ENCODE measurements around the gene ROPN1L. TPM values are rescaled to one million over a fixed set of nuclear protein-coding genes. Genes with fewer than 3 reads are reported as not detected.
A peak's percentile ranks its signal among the peaks of the same experiment; 100 is the strongest.

Gene ROPN1L
- total RNA-seq, 1 donor from 2014 or later, result not detected

GRCh38 chr5:10451137-10451824 lies 9.6 kb downstream of the ROPN1L start:
- H3F3A ChIP-seq (ENCODE audit: low read depth), result peaks cover 13% of the 10 kb centered on the region
- no peaks in the 10 kb centered on the region for H4K20me1 ChIP-seq (ENCODE audit: low read depth)
- peaks cover 25% of the 10 kb centered on the region for H3K4me1 Mint-ChIP-seq
- H3K4me1 ChIP-seq, result peaks cover 17% of the 10 kb centered on the region
- no peaks in the 10 kb centered on the region for H3K36me3 Mint-ChIP-seq
- no peaks in the 10 kb centered on the region for H3K9me3 ChIP-seq (ENCODE audit: low read depth)
- no peak overlapping the region for H3K4me2 ChIP-seq
- H3K27ac Mint-ChIP-seq, result no peak overlapping the region
- H3K9me3 Mint-ChIP-seq, result no peaks in the 10 kb centered on the region
- H3K79me2 ChIP-seq (ENCODE audit: low read depth), result no peaks in the 10 kb centered on the region
- H3K9ac ChIP-seq, result no peak overlapping the region
- peaks cover 6% of the 10 kb centered on the region for H3K27me3 Mint-ChIP-seq (ENCODE audit: insufficient read depth, low read depth)
- no peak overlapping the region for H3K27ac ChIP-seq
- DNase-seq (ENCODE audit: low spot score), result no peak
- no peak overlapping the region for H3K4me3 ChIP-seq
- H3K4me3 Mint-ChIP-seq, result no peak overlapping the region
- H2AFZ ChIP-seq (replicated peaks), result no peak overlapping the region
- TF ChIP-seq EZH2phosphoT487 (IDR thresholded peaks at IDR 0.05) (no peak), CTCF (IDR thresholded peaks at IDR 0.05) (no peak), EZH2 (IDR thresholded peaks at IDR 0.05) (no peak)
- H3K36me3 ChIP-seq, result no peaks in the 10 kb centered on the region
- H3K27me3 ChIP-seq, result no peaks in the 10 kb centered on the region

GRCh38 chr5:10452768-10453331 lies 11.2 kb downstream of the ROPN1L start:
- Histone ChIP-seq H4K20me1 (ENCODE audit: low read depth) (no peaks in the 10 kb centered on the region), H3K36me3 (no peaks in the 10 kb centered on the region), H3F3A (ENCODE audit: low read depth) (peaks cover 13% of the 10 kb centered on the region), H3K4me3 (no peak overlapping the region), H2AFZ (replicated peaks) (no peak overlapping the region), H3K9ac (no peak overlapping the region), H3K79me2 (ENCODE audit: low read depth) (no peaks in the 10 kb centered on the region), H3K4me1 (peaks cover 17% of the 10 kb centered on the region), H3K27ac (no peak overlapping the region), H3K27me3 (no peaks in the 10 kb centered on the region), H3K9me3 (ENCODE audit: low read depth) (no peaks in the 10 kb centered on the region), H3K4me2 (no peak overlapping the region)
- Mint-ChIP-seq H3K4me1 (peaks cover 31% of the 10 kb centered on the region), H3K9me3 (no peaks in the 10 kb centered on the region), H3K36me3 (no peaks in the 10 kb centered on the region), H3K4me3 (no peak overlapping the region), H3K27ac (peak overlapping the region; percentile 69), H3K27me3 (ENCODE audit: insufficient read depth, low read depth) (peaks cover 3% of the 10 kb centered on the region)
- TF ChIP-seq EZH2 (IDR thresholded peaks at IDR 0.05) (no peak), CTCF (IDR thresholded peaks at IDR 0.05) (peak; percentile 89)
- DNase-seq (ENCODE audit: low spot score), result peak; percentile 82

- Histone ChIP-seq H2AFZ (replicated peaks) (no peak overlapping the region), H3K9ac (no peak overlapping the region), H3K4me3 (no peak overlapping the region), H3K36me3 (no peaks in the 10 kb centered on the region), H4K20me1 (ENCODE audit: low read depth) (no peaks in the 10 kb centered on the region), H3K27me3 (no peaks in the 10 kb centered on the region), H3K79me2 (ENCODE audit: low read depth) (no peaks in the 10 kb centered on the region), H3F3A (ENCODE audit: low read depth) (peaks cover 13% of the 10 kb centered on the region), H3K27ac (no peak overlapping the region), H3K4me1 (peaks cover 17% of the 10 kb centered on the region), H3K9me3 (ENCODE audit: low read depth) (no peaks in the 10 kb centered on the region), H3K4me2 (no peak overlapping the region)
- no peak overlapping the region for H3K4me3 Mint-ChIP-seq
- H3K27me3 Mint-ChIP-seq (ENCODE audit: insufficient read depth, low read depth), result peaks cover 3% of the 10 kb centered on the region
- H3K36me3 Mint-ChIP-seq, result no peaks in the 10 kb centered on the region
- no peak for DNase-seq (ENCODE audit: low spot score)
- H3K27ac Mint-ChIP-seq, result no peak overlapping the region
- TF ChIP-seq EZH2 (IDR thresholded peaks at IDR 0.05) (no peak), EZH2phosphoT487 (IDR thresholded peaks at IDR 0.05) (no peak), CTCF (IDR thresholded peaks at IDR 0.05) (no peak)
- H3K9me3 Mint-ChIP-seq, result no peaks in the 10 kb centered on the region
- H3K4me1 Mint-ChIP-seq, result peaks cover 32% of the 10 kb centered on the region
These were observed 11.9 kb downstream of the ROPN1L start for GRCh38 chr5:10453545-10453944.

All from neural progenitor cell (in vitro differentiated cells).